ENCODE results near the gene DUSP5. TPM values are rescaled to one million over a fixed set of nuclear protein-coding genes. Genes with fewer than 3 reads are reported as not detected.

DUSP5 gene
- total RNA-seq, 1 donor from 2014 or later: 16.3 TPM

DNA sequence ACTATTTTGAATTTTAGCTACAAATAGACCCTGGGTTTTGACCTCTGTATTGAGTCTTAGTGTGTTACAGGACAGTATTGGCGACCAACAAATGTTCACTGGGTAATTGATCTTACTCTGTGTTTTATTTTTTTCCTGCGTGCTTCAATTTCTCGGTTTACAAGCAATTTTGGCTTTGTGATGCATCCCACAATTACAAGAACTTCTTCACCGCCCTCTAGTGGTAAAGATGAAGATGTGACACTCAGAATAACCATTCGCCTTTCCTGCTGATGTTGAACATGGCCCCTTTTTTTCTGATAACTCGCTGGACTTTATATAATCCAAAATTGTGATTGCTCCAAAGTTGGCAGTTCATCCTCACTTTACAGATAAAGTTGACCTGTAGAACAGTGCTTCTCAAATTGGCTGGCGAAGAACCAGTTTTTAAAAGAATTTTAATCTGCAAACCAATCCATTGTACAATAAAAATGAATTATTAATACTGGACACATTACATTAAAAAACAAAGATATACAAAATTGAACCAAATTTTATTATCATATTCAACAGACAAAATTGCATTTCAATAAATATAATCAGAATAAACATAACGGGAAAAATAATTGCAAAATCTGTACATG, 49.5 kb downstream of the DUSP5 start:
- TF ChIP-seq, protein P1, sequence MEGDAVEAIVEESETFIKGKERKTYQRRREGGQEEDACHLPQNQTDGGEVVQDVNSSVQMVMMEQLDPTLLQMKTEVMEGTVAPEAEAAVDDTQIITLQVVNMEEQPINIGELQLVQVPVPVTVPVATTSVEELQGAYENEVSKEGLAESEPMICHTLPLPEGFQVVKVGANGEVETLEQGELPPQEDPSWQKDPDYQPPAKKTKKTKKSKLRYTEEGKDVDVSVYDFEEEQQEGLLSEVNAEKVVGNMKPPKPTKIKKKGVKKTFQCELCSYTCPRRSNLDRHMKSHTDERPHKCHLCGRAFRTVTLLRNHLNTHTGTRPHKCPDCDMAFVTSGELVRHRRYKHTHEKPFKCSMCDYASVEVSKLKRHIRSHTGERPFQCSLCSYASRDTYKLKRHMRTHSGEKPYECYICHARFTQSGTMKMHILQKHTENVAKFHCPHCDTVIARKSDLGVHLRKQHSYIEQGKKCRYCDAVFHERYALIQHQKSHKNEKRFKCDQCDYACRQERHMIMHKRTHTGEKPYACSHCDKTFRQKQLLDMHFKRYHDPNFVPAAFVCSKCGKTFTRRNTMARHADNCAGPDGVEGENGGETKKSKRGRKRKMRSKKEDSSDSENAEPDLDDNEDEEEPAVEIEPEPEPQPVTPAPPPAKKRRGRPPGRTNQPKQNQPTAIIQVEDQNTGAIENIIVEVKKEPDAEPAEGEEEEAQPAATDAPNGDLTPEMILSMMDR (conservative IDR thresholded peaks at IDR 0.05): peak; percentile 91
- Mint-ChIP-seq H3K36me3 (no peaks in the 10 kb centered on the region), H3K4me3 (no peak overlapping the region), H3K27ac (no peak overlapping the region), H3K4me1 (ENCODE audit: unreplicated experiment) (peaks cover 4% of the 10 kb centered on the region), H3K9me3 (no peaks in the 10 kb centered on the region), H3K27me3 (peaks cover 22% of the 10 kb centered on the region)
- DNase-seq (ENCODE audit: extremely low spot score, unreplicated experiment): no peak

- no peak overlapping the region for H3K4me3 Mint-ChIP-seq
- no peaks in the 10 kb centered on the region for H3K9me3 Mint-ChIP-seq
- H3K36me3 Mint-ChIP-seq: no peaks in the 10 kb centered on the region
- H3K27ac Mint-ChIP-seq: no peak overlapping the region
- TF ChIP-seq, protein P1 (conservative IDR thresholded peaks at IDR 0.05): no peak
- no peak for DNase-seq (ENCODE audit: extremely low spot score, unreplicated experiment)
- peaks cover 22% of the 10 kb centered on the region for H3K27me3 Mint-ChIP-seq
- peaks cover 4% of the 10 kb centered on the region for H3K4me1 Mint-ChIP-seq (ENCODE audit: unreplicated experiment)
Observed at GRCh38 chr10:110548002-110548401, 50.3 kb downstream of the DUSP5 start.

DNA sequence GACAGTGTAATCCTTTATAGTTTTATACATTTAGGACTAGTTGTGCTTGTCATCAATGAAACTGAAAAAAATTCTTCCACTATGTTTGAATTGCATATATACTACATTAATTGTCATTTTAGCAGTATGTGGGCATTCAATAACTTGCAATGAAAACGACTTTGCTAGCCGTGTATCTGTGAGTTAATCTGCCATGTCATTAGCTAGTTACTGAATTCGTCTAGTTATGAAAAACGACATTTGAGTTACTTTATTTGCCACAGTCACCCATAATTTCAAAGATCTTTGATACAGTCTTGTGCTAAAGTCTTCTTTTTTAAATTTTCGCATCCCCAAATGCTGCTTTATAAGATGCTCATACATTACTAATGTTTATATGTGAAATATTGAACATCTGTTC, 51.5 kb downstream of the DUSP5 start:
- H3K36me3 Mint-ChIP-seq: no peaks in the 10 kb centered on the region
- no peak for DNase-seq (ENCODE audit: extremely low spot score, unreplicated experiment)
- TF ChIP-seq, protein P1 (conservative IDR thresholded peaks at IDR 0.05): no peak
- no peaks in the 10 kb centered on the region for H3K9me3 Mint-ChIP-seq
- no peak overlapping the region for H3K4me3 Mint-ChIP-seq
- peaks cover 8% of the 10 kb centered on the region for H3K4me1 Mint-ChIP-seq (ENCODE audit: unreplicated experiment)
- H3K27me3 Mint-ChIP-seq: peaks cover 22% of the 10 kb centered on the region
- H3K27ac Mint-ChIP-seq: no peak overlapping the region

- Mint-ChIP-seq H3K36me3 (no peaks in the 10 kb centered on the region), H3K4me3 (no peak overlapping the region), H3K9me3 (no peaks in the 10 kb centered on the region), H3K4me1 (ENCODE audit: unreplicated experiment) (peaks cover 8% of the 10 kb centered on the region), H3K27me3 (peaks cover 25% of the 10 kb centered on the region), H3K27ac (peak overlapping the region; percentile 38)
- DNase-seq (ENCODE audit: extremely low spot score, unreplicated experiment): no peak
- TF ChIP-seq, protein P1 (conservative IDR thresholded peaks at IDR 0.05): no peak
Observed at GRCh38 chr10:110553905-110554304, 56.2 kb downstream of the DUSP5 start.

DNA sequence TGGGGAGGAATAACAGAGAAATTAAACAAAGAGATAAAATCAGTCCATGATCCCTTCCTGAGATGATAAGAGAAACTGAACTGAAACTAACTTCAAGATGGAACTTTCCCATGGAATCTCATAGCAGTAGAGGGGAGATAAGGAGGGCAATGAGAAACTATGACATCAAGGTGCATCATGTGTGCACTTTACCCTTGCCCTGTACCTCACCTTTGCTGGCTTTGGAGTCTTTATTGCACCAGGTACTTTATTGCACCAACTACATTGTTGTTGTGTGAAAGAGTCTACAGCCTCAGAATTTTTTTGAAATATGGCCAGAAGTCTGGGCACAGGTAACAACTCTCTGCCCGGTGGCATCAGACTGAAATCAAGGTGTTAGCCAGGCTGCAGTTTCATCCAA, 58.6 kb downstream of the DUSP5 start:
- H3K27ac Mint-ChIP-seq: no peak overlapping the region
- peaks cover 8% of the 10 kb centered on the region for H3K4me1 Mint-ChIP-seq (ENCODE audit: unreplicated experiment)
- no peak for DNase-seq (ENCODE audit: extremely low spot score, unreplicated experiment)
- TF ChIP-seq, protein P1 (conservative IDR thresholded peaks at IDR 0.05): no peak
- H3K4me3 Mint-ChIP-seq: no peak overlapping the region
- H3K36me3 Mint-ChIP-seq: no peaks in the 10 kb centered on the region
- no peaks in the 10 kb centered on the region for H3K9me3 Mint-ChIP-seq
- H3K27me3 Mint-ChIP-seq: peaks cover 18% of the 10 kb centered on the region
